Lower lobe of right lung (tissue), 2 donors: ENCODE results near the gene SACS. TPM values are rescaled to one million over a fixed set of nuclear protein-coding genes. Genes with fewer than 3 reads are reported as not detected.

ENCODE experiments used
- ATAC-seq, 2 donors: fragments of 200-7000 bp; cut with Tn5 transposase; one replicate each; pipeline ENCODE4 v1.9.1; 2020 to 2022; ENCODE audit warnings: mild to moderate bottlenecking in 2 of 2, moderate library complexity in 2 of 2
- DNase-seq: peaks from one replicate; pipeline ENCODE4 v3.0.0-alpha.2; 2020
- H3K27ac ChIP-seq: fragments of 200-600 bp; one replicate; pipeline ENCODE4 v1.8.0; 2022
- H3K27me3 ChIP-seq: fragments of 200-600 bp; one replicate; pipeline ENCODE4 v1.8.0; 2022; ENCODE audit warnings: low read depth
- H3K36me3 ChIP-seq: fragments of 200-600 bp; one replicate; pipeline ENCODE4 v1.8.0; 2022; ENCODE audit warnings: mild to moderate bottlenecking
- H3K4me1 ChIP-seq: fragments of 200-600 bp; one replicate; pipeline ENCODE4 v1.8.0; 2022
- H3K4me3 ChIP-seq: fragments of 200-600 bp; one replicate; pipeline ENCODE4 v1.8.0; 2022; ENCODE audit warnings: mild to moderate bottlenecking
- H3K9me3 ChIP-seq: fragments of 200-600 bp; one replicate; pipeline ENCODE4 v1.8.0; 2022
- intact Hi-C: fragments of 100-400 bp; cut with DNase I; formaldehyde crosslinking; loops from one replicate; pipeline ENCODE4 v1.11.0; 2022
- total RNA-seq: library from RNA; stranded (reverse); fragmentation: NEBNext Ultra II Directional; extraction: Animal tissue kit (Norgen Biotek cat#: 25700); gene quantifications from one replicate; pipeline ENCODE4 v1.2.1, GENCODE V29; 2021
- TF ChIP-seq, protein P1 (sequence below): fragments of 200-600 bp; IDR thresholded peaks from one replicate; pipeline ENCODE4 v1.8.0; 2022; ENCODE audit warnings: antibody characterized with exemption, mild to moderate bottlenecking
- donor health status: DM: no; HTN: yes; CAD: no; lungs with severe emphysema.

SACS gene
- total RNA-seq, 1 donor from 2014 or later = 6.7 TPM

GRCh38 chr13:23450340-23451046, 17.0 kb upstream of the SACS start:
- ATAC-seq = no peak
- no peak overlapping the region for H3K27ac ChIP-seq
- TF ChIP-seq, protein P1, sequence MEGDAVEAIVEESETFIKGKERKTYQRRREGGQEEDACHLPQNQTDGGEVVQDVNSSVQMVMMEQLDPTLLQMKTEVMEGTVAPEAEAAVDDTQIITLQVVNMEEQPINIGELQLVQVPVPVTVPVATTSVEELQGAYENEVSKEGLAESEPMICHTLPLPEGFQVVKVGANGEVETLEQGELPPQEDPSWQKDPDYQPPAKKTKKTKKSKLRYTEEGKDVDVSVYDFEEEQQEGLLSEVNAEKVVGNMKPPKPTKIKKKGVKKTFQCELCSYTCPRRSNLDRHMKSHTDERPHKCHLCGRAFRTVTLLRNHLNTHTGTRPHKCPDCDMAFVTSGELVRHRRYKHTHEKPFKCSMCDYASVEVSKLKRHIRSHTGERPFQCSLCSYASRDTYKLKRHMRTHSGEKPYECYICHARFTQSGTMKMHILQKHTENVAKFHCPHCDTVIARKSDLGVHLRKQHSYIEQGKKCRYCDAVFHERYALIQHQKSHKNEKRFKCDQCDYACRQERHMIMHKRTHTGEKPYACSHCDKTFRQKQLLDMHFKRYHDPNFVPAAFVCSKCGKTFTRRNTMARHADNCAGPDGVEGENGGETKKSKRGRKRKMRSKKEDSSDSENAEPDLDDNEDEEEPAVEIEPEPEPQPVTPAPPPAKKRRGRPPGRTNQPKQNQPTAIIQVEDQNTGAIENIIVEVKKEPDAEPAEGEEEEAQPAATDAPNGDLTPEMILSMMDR = no peak

DNA sequence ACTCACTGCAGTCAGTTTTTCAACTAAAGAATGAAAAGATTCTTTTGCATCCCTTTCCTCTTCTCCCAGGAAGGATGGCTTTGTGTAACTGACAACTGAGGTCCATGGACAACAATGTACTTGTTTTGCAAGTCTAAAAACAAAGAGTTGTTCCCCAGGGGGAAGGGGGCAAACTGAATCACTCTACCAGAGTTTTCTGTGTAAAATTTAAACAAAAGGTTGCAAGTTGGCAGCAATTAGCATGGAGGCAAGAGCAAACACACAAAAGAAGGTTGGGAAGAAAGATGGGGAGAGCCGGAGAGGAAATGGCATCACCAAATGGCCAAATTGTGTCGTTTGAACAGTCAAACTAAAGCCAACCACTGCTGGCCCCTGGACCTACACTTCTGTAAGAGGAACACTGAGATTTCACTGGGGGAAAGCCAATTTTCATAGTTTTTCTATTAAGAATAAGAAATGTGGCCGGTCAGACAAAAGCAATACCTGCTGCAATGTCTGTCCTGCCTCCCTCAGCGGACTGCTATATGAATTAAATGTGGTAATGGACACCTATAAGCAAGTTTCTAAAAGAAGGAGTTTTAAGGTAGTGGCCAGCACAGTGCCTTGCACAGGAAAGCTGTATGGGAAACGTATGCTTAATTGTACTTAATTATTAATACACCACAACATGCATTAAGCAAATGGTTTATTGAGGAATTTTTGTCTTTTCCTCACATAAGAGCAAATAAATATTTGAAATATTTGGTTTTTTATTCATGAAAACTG, 16.1 kb upstream of the SACS start:
- no peaks in the 10 kb centered on the region for H3K36me3 ChIP-seq
- H3K4me1 ChIP-seq = no peaks in the 10 kb centered on the region
- no peaks in the 10 kb centered on the region for H3K27me3 ChIP-seq
- DNase-seq (no peak), ATAC-seq (no peak)
- no peak overlapping the region for H3K27ac ChIP-seq
- H3K4me3 ChIP-seq = no peak overlapping the region
- intact Hi-C loops = no loop called here
- TF ChIP-seq, protein P1 = no peak
- H3K9me3 ChIP-seq = no peaks in the 10 kb centered on the region

More at GRCh38 chr13:23450340-23451046, 17.0 kb upstream of the SACS start:
- no peak for DNase-seq
- H3K9me3 ChIP-seq = no peaks in the 10 kb centered on the region
- no peaks in the 10 kb centered on the region for H3K36me3 ChIP-seq
- no peak overlapping the region for H3K4me3 ChIP-seq
- H3K27me3 ChIP-seq = no peaks in the 10 kb centered on the region
- intact Hi-C loops = no loop called here
- H3K4me1 ChIP-seq = no peaks in the 10 kb centered on the region

DNA sequence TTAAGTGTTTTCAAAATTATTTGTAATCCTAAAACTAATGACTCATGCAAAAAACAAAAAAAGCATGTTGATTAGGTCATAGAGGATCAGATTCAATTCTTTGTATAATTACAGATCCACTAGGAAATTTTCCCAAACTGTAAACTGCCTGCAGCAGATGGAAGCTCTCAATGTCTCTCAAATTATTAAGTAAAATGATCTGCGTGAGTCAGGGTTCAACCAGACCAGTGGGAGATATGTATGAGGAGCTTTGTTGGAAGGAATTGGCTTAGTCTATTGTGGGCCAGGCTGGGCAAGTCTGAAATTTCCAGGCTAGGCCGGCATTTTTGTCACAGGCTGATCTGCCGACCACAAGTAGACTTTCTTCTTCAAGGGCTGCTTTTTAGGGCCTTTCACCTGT, 14.4 kb upstream of the SACS start:
- no peak overlapping the region for H3K4me3 ChIP-seq
- no peaks in the 10 kb centered on the region for H3K36me3 ChIP-seq
- H3K27me3 ChIP-seq = no peaks in the 10 kb centered on the region
- intact Hi-C loops = no loop called here
- TF ChIP-seq, protein P1 = no peak
- peak in 1 of 2 donors; percentile 32 for ATAC-seq
- H3K9me3 ChIP-seq = no peaks in the 10 kb centered on the region
- DNase-seq = no peak
- no peaks in the 10 kb centered on the region for H3K4me1 ChIP-seq
- no peak overlapping the region for H3K27ac ChIP-seq

- intact Hi-C loops = no loop called here
- H3K4me3 ChIP-seq = no peak overlapping the region
- H3K27me3 ChIP-seq = no peaks in the 10 kb centered on the region
- no peaks in the 10 kb centered on the region for H3K36me3 ChIP-seq
- H3K27ac ChIP-seq = no peak overlapping the region
- no peak for DNase-seq
- no peaks in the 10 kb centered on the region for H3K9me3 ChIP-seq
- H3K4me1 ChIP-seq = no peaks in the 10 kb centered on the region
- peak; percentile 41 to 83 for ATAC-seq
- TF ChIP-seq, protein P1 = no peak
Measured at GRCh38 chr13:23445794-23446193, 12.3 kb upstream of the SACS start.

DNA sequence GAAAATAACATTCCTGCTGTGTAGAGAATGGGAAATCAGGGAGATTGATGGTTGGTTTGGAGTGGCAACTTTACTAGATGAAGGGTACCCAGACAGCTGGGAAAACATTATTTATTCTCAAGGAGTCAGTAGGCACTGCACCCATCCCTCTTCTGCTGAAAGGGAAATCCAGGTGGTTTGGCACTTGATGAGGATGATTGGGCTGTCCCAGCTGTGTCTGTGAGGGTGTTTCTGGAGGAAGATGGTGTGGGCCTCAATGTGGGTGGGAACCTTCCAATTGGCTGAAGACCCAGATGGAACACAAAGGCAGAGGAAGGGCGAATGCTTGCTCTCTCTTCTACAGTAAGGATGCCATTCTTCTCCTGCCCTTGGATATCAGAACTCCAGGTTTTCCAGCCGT, 10.4 kb upstream of the SACS start:
- H3K9me3 ChIP-seq = no peaks in the 10 kb centered on the region
- no peaks in the 10 kb centered on the region for H3K36me3 ChIP-seq
- intact Hi-C loops = no loop called here
- TF ChIP-seq, protein P1 = no peak
- H3K4me1 ChIP-seq = no peaks in the 10 kb centered on the region
- no peaks in the 10 kb centered on the region for H3K27me3 ChIP-seq
- no peak overlapping the region for H3K4me3 ChIP-seq
- DNase-seq (no peak), ATAC-seq (no peak)
- no peak overlapping the region for H3K27ac ChIP-seq
